OCI-LY7 (cell line): ENCODE data around the gene GRM4. TPM values are rescaled to one million over a fixed set of nuclear protein-coding genes. Genes with fewer than 3 reads are reported as not detected.

Source experiments
- BruUV-seq: library from RNA; stranded (reverse); fragments of 400-500 nt; replicated peaks from 2 replicates; lab custom pipeline; 2021; lab: Mats Ljungman, UMichigan
- CTCF ChIA-PET: fragments of 300-600 bp; sonication (Branson Sonifier 250); formaldehyde crosslinking; loops from one replicate; lab custom pipeline; 2022; ENCODE audit warnings: antibody characterized with exemption; ENCODE audit not compliant: unreplicated experiment; lab: Charles Lee
- POLR2A ChIA-PET: fragments of 300-600 bp; sonication (Branson Sonifier 250); formaldehyde crosslinking; loops from one replicate; lab custom pipeline; 2022; ENCODE audit warnings: antibody characterized with exemption; lab: Charles Lee
- DNase-seq: peaks from one replicate; pipeline ENCODE4 v3.0.0-alpha.2; 2015; ENCODE audit warnings: low spot score
- H2AFZ ChIP-seq: fragments of 200-600 bp; sonication (generic), shearing (Covaris generic); 2 replicates; pipeline ENCODE4 v1.6.1; 2014; ENCODE audit warnings: mild to moderate bottlenecking, antibody characterized with exemption, low read length, moderate library complexity
- H3K27ac ChIP-seq: fragments of 200-600 bp; sonication (generic); 2 replicates; pipeline ENCODE4 v1.5.1; 2014; ENCODE audit warnings: mixed run types, low read depth, mild to moderate bottlenecking, moderate library complexity, low read length, inconsistent platforms; ENCODE audit not compliant: poor library complexity, severe bottlenecking
- H3K36me3 ChIP-seq: fragments of 200-600 bp; sonication (generic); 2 replicates; pipeline ENCODE4 v1.6.1; 2014; ENCODE audit warnings: mild to moderate bottlenecking, antibody characterized with exemption, low read length, moderate library complexity, mixed read lengths; ENCODE audit not compliant: insufficient read depth
- H3K4me1 ChIP-seq: fragments of 200-600 bp; sonication (generic); 2 replicates; pipeline ENCODE4 v1.5.1; 2014; ENCODE audit warnings: mild to moderate bottlenecking, low read length; ENCODE audit not compliant: insufficient read depth, poor library complexity, severe bottlenecking
- H3K4me2 ChIP-seq: fragments of 200-600 bp; sonication (generic); 2 replicates; pipeline ENCODE4 v1.6.1; 2014; ENCODE audit warnings: mild to moderate bottlenecking, low read length
- H3K4me3 ChIP-seq: fragments of 200-600 bp; sonication (generic); 2 replicates; pipeline ENCODE4 v1.5.1; 2014; ENCODE audit warnings: mild to moderate bottlenecking, low read depth, low read length; ENCODE audit not compliant: poor library complexity, severe bottlenecking
- H3K79me2 ChIP-seq: fragments of 200-600 bp; sonication (generic); 2 replicates; pipeline ENCODE4 v1.6.1; 2016; ENCODE audit warnings: low read depth, mild to moderate bottlenecking, low read length, moderate library complexity, mixed read lengths; ENCODE audit not compliant: insufficient read depth
- H3K9me2 ChIP-seq: fragments of 200-600 bp; sonication (generic); 2 replicates; pipeline ENCODE4 v1.6.1; 2016; ENCODE audit warnings: mild to moderate bottlenecking, low read length, mixed read lengths; ENCODE audit not compliant: insufficient read depth
- H3K9me3 ChIP-seq: fragments of 200-600 bp; sonication (generic); 2 replicates; pipeline ENCODE4 v1.6.1; 2014; ENCODE audit warnings: mild to moderate bottlenecking, mixed run types, low read length, mixed read lengths
- H4K20me1 ChIP-seq: fragments of 200-600 bp; sonication (generic); 2 replicates; pipeline ENCODE4 v1.6.1; 2014; ENCODE audit warnings: mild to moderate bottlenecking, antibody characterized with exemption, low read length, moderate library complexity, mixed read lengths; ENCODE audit not compliant: insufficient read depth
- CTCF ChIP-seq: fragments of 200-600 bp; sonication (generic); conservative IDR thresholded peaks from 2 replicates; pipeline ENCODE4 v1.5.1; 2014; ENCODE audit warnings: mild to moderate bottlenecking, antibody characterized with exemption, low read length, moderate library complexity, mixed read lengths
- EZH2phosphoT487 ChIP-seq: fragments of 200-600 bp; sonication (generic); IDR thresholded peaks from 2 replicates; pipeline ENCODE4 v1.6.1; 2018; ENCODE audit warnings: low read depth, borderline replicate concordance, mild to moderate bottlenecking, mixed run types, antibody characterized with exemption, low read length, moderate library complexity, mixed read lengths
- intact Hi-C: fragments of 100-400 bp; cut with micrococcal nuclease; formaldehyde crosslinking; loops from one replicate; pipeline ENCODE4 v1.10.0; 2022; ENCODE audit not compliant: unreplicated experiment
- total RNA-seq, 2 experiments: library from RNA; depleted of rRNA in 1 of 2; stranded (reverse); fragments of >200 nt in 1 of 2; shearing (Covaris generic) in 1 of 2; gene quantifications; 2 replicates each; pipeline ENCODE4 v1.2.3, GENCODE V29; 2014 to 2022

Gene GRM4
- total RNA-seq, 2 experiments from 2014 or later = 0.73 to 1.3 TPM

GRCh38 chr6:34073540-34073939 lies 72.3 kb downstream of the GRM4 start:
- no peaks in the 10 kb centered on the region for H4K20me1 ChIP-seq
- no peaks in the 10 kb centered on the region for H3K9me2 ChIP-seq
- TF ChIP-seq EZH2phosphoT487 = no peak
- no peak for TF ChIP-seq CTCF
- no peaks in the 10 kb centered on the region for H3K4me1 ChIP-seq
- intact Hi-C loops = no loop called here
- no peak overlapping the region for H3K4me2 ChIP-seq
- no peak overlapping the region for H3K27ac ChIP-seq
- ChIA-PET CTCF (no interaction called here), POLR2A (no interaction called here)
- no TSS peak for BruUV-seq
- peaks cover 14% of the 10 kb centered on the region; the same call in 1 of the 2 replicates for H3K9me3 ChIP-seq
- no peak for DNase-seq
- H3K36me3 ChIP-seq = no peaks in the 10 kb centered on the region
- H2AFZ ChIP-seq = no peak overlapping the region
- H3K4me3 ChIP-seq = no peak overlapping the region
- no peaks in the 10 kb centered on the region for H3K79me2 ChIP-seq

GRCh38 chr6:34072727-34073126 lies 73.2 kb downstream of the GRM4 start:
- TF ChIP-seq CTCF = no peak
- no peak for TF ChIP-seq EZH2phosphoT487
- peaks cover 14% of the 10 kb centered on the region; the same call in 1 of the 2 replicates for H3K9me3 ChIP-seq
- H3K27ac ChIP-seq = no peak overlapping the region
- no peak overlapping the region for H2AFZ ChIP-seq
- ChIA-PET POLR2A (no interaction called here), CTCF (no interaction called here)
- no peaks in the 10 kb centered on the region for H3K4me1 ChIP-seq
- intact Hi-C loops = no loop called here
- H3K79me2 ChIP-seq = no peaks in the 10 kb centered on the region
- BruUV-seq = no TSS peak
- no peak overlapping the region for H3K4me3 ChIP-seq
- DNase-seq = no peak
- H3K36me3 ChIP-seq = no peaks in the 10 kb centered on the region
- H3K4me2 ChIP-seq = no peak overlapping the region
- no peaks in the 10 kb centered on the region for H3K9me2 ChIP-seq
- no peaks in the 10 kb centered on the region for H4K20me1 ChIP-seq

GRCh38 chr6:34071884-34072379 lies 74.0 kb downstream of the GRM4 start:
- Histone ChIP-seq H3K79me2 (no peaks in the 10 kb centered on the region), H3K9me2 (no peaks in the 10 kb centered on the region), H3K4me2 (no peak overlapping the region), H2AFZ (no peak overlapping the region), H3K27ac (no peak overlapping the region), H3K4me3 (no peak overlapping the region), H3K36me3 (no peaks in the 10 kb centered on the region), H4K20me1 (no peaks in the 10 kb centered on the region), H3K4me1 (no peaks in the 10 kb centered on the region), H3K9me3 (peaks cover 14% of the 10 kb centered on the region; the same call in 1 of the 2 replicates)
- no peak for DNase-seq
- ChIA-PET POLR2A (no interaction called here), CTCF (no interaction called here)
- intact Hi-C loops = no loop called here
- no peak for TF ChIP-seq CTCF
- TF ChIP-seq EZH2phosphoT487 = no peak
- no TSS peak for BruUV-seq
